WTC11 (cell line): Measurements from ENCODE around the gene CCDC107. TPM values are rescaled to one million over a fixed set of nuclear protein-coding genes. Genes with fewer than 3 reads are reported as not detected.

Experiments
- ATAC-seq: fragments of 200-7000 bp; cut with Tn5 transposase; 2 replicates; pipeline ENCODE4 v1.10.0; 2021; ENCODE audit warnings: mild to moderate bottlenecking, moderate library complexity
- CTCF ChIA-PET: fragments of 300-600 bp; sonication (Branson Sonifier 250); formaldehyde crosslinking; loops from one replicate; lab custom pipeline; 2021; ENCODE audit warnings: antibody characterized with exemption; lab: Charles Lee
- POLR2A ChIA-PET: fragments of 350-600 bp; sonication (Branson Sonifier 250); formaldehyde crosslinking; loops from one replicate; lab custom pipeline; 2021; ENCODE audit warnings: antibody characterized with exemption; lab: Charles Lee
- DNase-seq: peaks from one replicate; pipeline ENCODE4 v3.0.0; 2021; ENCODE audit warnings: low spot score
- H3K27ac Mint-ChIP-seq: 2 replicates; pipeline ENCODE4 v1.8.0; 2021; ENCODE audit warnings: mixed read lengths
- H3K27me3 Mint-ChIP-seq: 2 replicates; pipeline ENCODE4 v1.8.0; 2021; ENCODE audit warnings: low read depth, mild to moderate bottlenecking, moderate library complexity, mixed read lengths
- H3K36me3 Mint-ChIP-seq: 2 replicates; pipeline ENCODE4 v1.8.0; 2021; ENCODE audit warnings: mixed read lengths
- H3K4me1 Mint-ChIP-seq: 2 replicates; pipeline ENCODE4 v1.8.0; 2022; ENCODE audit warnings: mixed read lengths
- H3K4me3 Mint-ChIP-seq: 2 replicates; pipeline ENCODE4 v1.8.0; 2021; ENCODE audit warnings: mild to moderate bottlenecking, moderate library complexity, mixed read lengths
- H3K9me3 Mint-ChIP-seq: 2 replicates; pipeline ENCODE4 v1.8.0; 2021; ENCODE audit warnings: mixed read lengths
- ATF1 ChIP-seq: sonication (generic); formaldehyde crosslinking; IDR thresholded peaks from 2 replicates; pipeline ENCODE4 v1.8.1; 2023; ENCODE audit warnings: mild to moderate bottlenecking, moderate library complexity, missing genetic modification reagents
- ATF3 ChIP-seq: sonication (generic); formaldehyde crosslinking; conservative IDR thresholded peaks from 2 replicates; pipeline ENCODE4 v1.8.1; 2022; ENCODE audit warnings: mild to moderate bottlenecking, missing genetic modification reagents
- CREB1 ChIP-seq: sonication (generic); formaldehyde crosslinking; IDR thresholded peaks from 2 replicates; pipeline ENCODE4 v1.8.0; 2023; ENCODE audit warnings: mild to moderate bottlenecking, missing genetic modification reagents
- FOXP1 ChIP-seq: sonication (generic); formaldehyde crosslinking; IDR thresholded peaks from 2 replicates; pipeline ENCODE4 v1.8.0; 2022; ENCODE audit warnings: missing genetic modification reagents, mild to moderate bottlenecking, moderate library complexity, borderline replicate concordance
- FOXP4 ChIP-seq: sonication (generic); formaldehyde crosslinking; IDR thresholded peaks from 2 replicates; pipeline ENCODE4 v1.8.0; 2022; ENCODE audit warnings: mild to moderate bottlenecking, missing genetic modification reagents
- GRHL2 ChIP-seq: fragments of 250-450 bp; sonication (Bioruptor Pico); IDR thresholded peaks from 2 replicates; pipeline ENCODE4 v1.8.0; 2022; ENCODE audit warnings: mild to moderate bottlenecking, moderate library complexity; ENCODE audit not compliant: insufficient replicate concordance, severe bottlenecking
- GTF2I ChIP-seq: fragments of 250-450 bp; sonication (Bioruptor Pico); conservative IDR thresholded peaks from 2 replicates; pipeline ENCODE4 v1.4.0; 2021; ENCODE audit warnings: mild to moderate bottlenecking
- JUN ChIP-seq: sonication (generic); formaldehyde crosslinking; IDR thresholded peaks from 2 replicates; pipeline ENCODE4 v1.8.0; 2023; ENCODE audit warnings: mild to moderate bottlenecking, missing genetic modification reagents
- MAX ChIP-seq: sonication (generic); formaldehyde crosslinking; IDR thresholded peaks from 2 replicates; pipeline ENCODE4 v1.8.0; 2022; ENCODE audit warnings: mild to moderate bottlenecking, missing genetic modification reagents
- MXD4 ChIP-seq: fragments of 250-450 bp; sonication (Bioruptor Pico); IDR thresholded peaks from 2 replicates; pipeline ENCODE4 v1.8.0; 2021; ENCODE audit warnings: mild to moderate bottlenecking, moderate library complexity, borderline replicate concordance
- NFATC4 ChIP-seq: fragments of 250-450 bp; sonication (Bioruptor Pico); IDR thresholded peaks from 2 replicates; pipeline ENCODE4 v1.9.0; 2021; ENCODE audit warnings: mild to moderate bottlenecking
- NFE2L1 ChIP-seq: sonication (generic); formaldehyde crosslinking; IDR thresholded peaks from 2 replicates; pipeline ENCODE4 v1.8.1; 2023; ENCODE audit warnings: missing genetic modification reagents
- NFYB ChIP-seq: sonication (generic); formaldehyde crosslinking; conservative IDR thresholded peaks from 2 replicates; pipeline ENCODE4 v1.8.0; 2022; ENCODE audit warnings: low read depth, missing genetic modification reagents
- NR1H2 ChIP-seq: sonication (generic); formaldehyde crosslinking; IDR thresholded peaks from 2 replicates; pipeline ENCODE4 v1.9.0; 2021; ENCODE audit warnings: mild to moderate bottlenecking, moderate library complexity, missing genetic modification reagents
- NR3C1 ChIP-seq: sonication (generic); formaldehyde crosslinking; conservative IDR thresholded peaks from 2 replicates; pipeline ENCODE4 v1.8.1; 2023; ENCODE audit warnings: low read depth, mild to moderate bottlenecking, missing genetic modification reagents
- TEAD1 ChIP-seq: sonication (generic); formaldehyde crosslinking; IDR thresholded peaks from 2 replicates; pipeline ENCODE4 v1.8.0; 2022; ENCODE audit warnings: mild to moderate bottlenecking, missing genetic modification reagents
- ZBTB43 ChIP-seq: sonication (generic); formaldehyde crosslinking; IDR thresholded peaks from 2 replicates; pipeline ENCODE4 v1.8.1; 2023; ENCODE audit warnings: mild to moderate bottlenecking, missing genetic modification reagents
- ZNF317 ChIP-seq: sonication (generic); formaldehyde crosslinking; IDR thresholded peaks from 2 replicates; pipeline ENCODE4 v1.8.1; 2023; ENCODE audit warnings: low read depth, mild to moderate bottlenecking, moderate library complexity, missing genetic modification reagents, borderline replicate concordance
- total RNA-seq: library from RNA; stranded (reverse); gene quantifications from 3 replicates; pipeline ENCODE4 v1.2.3, GENCODE V29; 2021
- TF ChIP-seq, protein P1 (sequence below): sonication (generic); formaldehyde crosslinking; IDR thresholded peaks from 2 replicates; pipeline ENCODE4 v1.8.0; 2023; ENCODE audit warnings: missing genetic modification reagents, mild to moderate bottlenecking, borderline replicate concordance
- TF ChIP-seq, protein P2 (sequence below): sonication (generic); formaldehyde crosslinking; IDR thresholded peaks from 2 replicates; pipeline ENCODE4 v1.8.1; 2023; ENCODE audit warnings: mild to moderate bottlenecking, missing genetic modification reagents, moderate library complexity

CCDC107 gene
- total RNA-seq, 1 experiment from 2014 or later = 10.8 TPM

DNA sequence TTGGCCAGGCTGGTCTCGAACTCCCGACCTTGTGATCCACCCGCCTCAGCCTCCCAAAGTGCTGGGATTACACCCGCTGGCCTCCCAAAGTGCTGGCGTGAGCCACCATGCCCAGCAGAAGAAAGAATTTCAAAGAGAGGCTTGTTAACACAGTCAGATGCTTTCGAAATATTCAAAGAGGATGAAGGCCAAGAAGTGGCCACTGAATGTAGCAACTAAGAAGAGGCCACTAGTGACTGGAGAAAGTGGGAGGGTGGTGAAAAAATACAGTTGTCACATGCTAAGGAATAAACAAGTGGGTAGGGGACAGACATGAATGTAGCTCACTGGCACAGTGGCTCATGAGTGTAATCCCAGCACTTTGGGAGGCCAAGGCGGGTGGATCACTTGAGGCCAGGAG, 44.6 kb downstream of the CCDC107 start:
- POLR2A ChIA-PET = no interaction called here
- Mint-ChIP-seq H3K27me3 (no peaks in the 10 kb centered on the region), H3K4me3 (no peak overlapping the region), H3K4me1 (no peaks in the 10 kb centered on the region), H3K9me3 (no peaks in the 10 kb centered on the region), H3K36me3 (peaks cover 50% of the 10 kb centered on the region), H3K27ac (no peak overlapping the region)
- ATAC-seq = no peak
- TF ChIP-seq FOXP1 (CRISPR knock-in tag) (no peak), TEAD1 (CRISPR knock-in tag) (no peak), NFE2L1 (CRISPR knock-in tag) (no peak), ATF3 (CRISPR knock-in tag) (no peak), FOXP4 (CRISPR knock-in tag) (no peak), MAX (CRISPR knock-in tag) (no peak)
- TF ChIP-seq, protein P1, sequence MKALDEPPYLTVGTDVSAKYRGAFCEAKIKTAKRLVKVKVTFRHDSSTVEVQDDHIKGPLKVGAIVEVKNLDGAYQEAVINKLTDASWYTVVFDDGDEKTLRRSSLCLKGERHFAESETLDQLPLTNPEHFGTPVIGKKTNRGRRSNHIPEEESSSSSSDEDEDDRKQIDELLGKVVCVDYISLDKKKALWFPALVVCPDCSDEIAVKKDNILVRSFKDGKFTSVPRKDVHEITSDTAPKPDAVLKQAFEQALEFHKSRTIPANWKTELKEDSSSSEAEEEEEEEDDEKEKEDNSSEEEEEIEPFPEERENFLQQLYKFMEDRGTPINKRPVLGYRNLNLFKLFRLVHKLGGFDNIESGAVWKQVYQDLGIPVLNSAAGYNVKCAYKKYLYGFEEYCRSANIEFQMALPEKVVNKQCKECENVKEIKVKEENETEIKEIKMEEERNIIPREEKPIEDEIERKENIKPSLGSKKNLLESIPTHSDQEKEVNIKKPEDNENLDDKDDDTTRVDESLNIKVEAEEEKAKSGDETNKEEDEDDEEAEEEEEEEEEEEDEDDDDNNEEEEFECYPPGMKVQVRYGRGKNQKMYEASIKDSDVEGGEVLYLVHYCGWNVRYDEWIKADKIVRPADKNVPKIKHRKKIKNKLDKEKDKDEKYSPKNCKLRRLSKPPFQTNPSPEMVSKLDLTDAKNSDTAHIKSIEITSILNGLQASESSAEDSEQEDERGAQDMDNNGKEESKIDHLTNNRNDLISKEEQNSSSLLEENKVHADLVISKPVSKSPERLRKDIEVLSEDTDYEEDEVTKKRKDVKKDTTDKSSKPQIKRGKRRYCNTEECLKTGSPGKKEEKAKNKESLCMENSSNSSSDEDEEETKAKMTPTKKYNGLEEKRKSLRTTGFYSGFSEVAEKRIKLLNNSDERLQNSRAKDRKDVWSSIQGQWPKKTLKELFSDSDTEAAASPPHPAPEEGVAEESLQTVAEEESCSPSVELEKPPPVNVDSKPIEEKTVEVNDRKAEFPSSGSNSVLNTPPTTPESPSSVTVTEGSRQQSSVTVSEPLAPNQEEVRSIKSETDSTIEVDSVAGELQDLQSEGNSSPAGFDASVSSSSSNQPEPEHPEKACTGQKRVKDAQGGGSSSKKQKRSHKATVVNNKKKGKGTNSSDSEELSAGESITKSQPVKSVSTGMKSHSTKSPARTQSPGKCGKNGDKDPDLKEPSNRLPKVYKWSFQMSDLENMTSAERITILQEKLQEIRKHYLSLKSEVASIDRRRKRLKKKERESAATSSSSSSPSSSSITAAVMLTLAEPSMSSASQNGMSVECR (CRISPR knock-in tag) = no peak
- no peak for DNase-seq
- CTCF ChIA-PET = no interaction called here

GRCh38 chr9:35703906-35704672, 46.0 kb downstream of the CCDC107 start:
- no peak overlapping the region for H3K27ac Mint-ChIP-seq
- no peak for DNase-seq
- H3K27me3 Mint-ChIP-seq = no peaks in the 10 kb centered on the region
- TF ChIP-seq GTF2I (CRISPR knock-in tag) = no peak
- TF ChIP-seq MXD4 (CRISPR knock-in tag) = no peak
- TF ChIP-seq NFATC4 (CRISPR knock-in tag) = no peak
- TF ChIP-seq JUN (CRISPR knock-in tag) = no peak
- TF ChIP-seq NFYB (CRISPR knock-in tag) = no peak
- TF ChIP-seq ATF1 = no peak
- TF ChIP-seq NR1H2 = no peak
- no peak for TF ChIP-seq CREB1 (CRISPR knock-in tag)
- TF ChIP-seq, protein P2, sequence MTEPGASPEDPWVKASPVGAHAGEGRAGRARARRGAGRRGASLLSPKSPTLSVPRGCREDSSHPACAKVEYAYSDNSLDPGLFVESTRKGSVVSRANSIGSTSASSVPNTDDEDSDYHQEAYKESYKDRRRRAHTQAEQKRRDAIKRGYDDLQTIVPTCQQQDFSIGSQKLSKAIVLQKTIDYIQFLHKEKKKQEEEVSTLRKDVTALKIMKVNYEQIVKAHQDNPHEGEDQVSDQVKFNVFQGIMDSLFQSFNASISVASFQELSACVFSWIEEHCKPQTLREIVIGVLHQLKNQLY (CRISPR knock-in tag) = no peak
- TF ChIP-seq ZBTB43 = no peak
- no peak for TF ChIP-seq TEAD1 (CRISPR knock-in tag)
- no peak for TF ChIP-seq NR3C1 (CRISPR knock-in tag)
- TF ChIP-seq GRHL2 (CRISPR knock-in tag) = no peak
- TF ChIP-seq ZNF317 (CRISPR knock-in tag) = no peak
- TF ChIP-seq, all 79 proteins: peak for 0
- Mint-ChIP-seq H3K36me3 (peaks cover 60% of the 10 kb centered on the region), H3K4me1 (no peaks in the 10 kb centered on the region), H3K4me3 (no peak overlapping the region), H3K9me3 (no peaks in the 10 kb centered on the region)
- CTCF ChIA-PET = interaction anchor here (2.5 kb wide), 1 partner anchor 8 kb away, joined by 14 read pairs; no protein-coding TSS in a partner anchor
- ATAC-seq = no peak
- POLR2A ChIA-PET = no interaction called here
